ENCODE measurements around the gene CMTM8.

The CMTM8 gene

DNA sequence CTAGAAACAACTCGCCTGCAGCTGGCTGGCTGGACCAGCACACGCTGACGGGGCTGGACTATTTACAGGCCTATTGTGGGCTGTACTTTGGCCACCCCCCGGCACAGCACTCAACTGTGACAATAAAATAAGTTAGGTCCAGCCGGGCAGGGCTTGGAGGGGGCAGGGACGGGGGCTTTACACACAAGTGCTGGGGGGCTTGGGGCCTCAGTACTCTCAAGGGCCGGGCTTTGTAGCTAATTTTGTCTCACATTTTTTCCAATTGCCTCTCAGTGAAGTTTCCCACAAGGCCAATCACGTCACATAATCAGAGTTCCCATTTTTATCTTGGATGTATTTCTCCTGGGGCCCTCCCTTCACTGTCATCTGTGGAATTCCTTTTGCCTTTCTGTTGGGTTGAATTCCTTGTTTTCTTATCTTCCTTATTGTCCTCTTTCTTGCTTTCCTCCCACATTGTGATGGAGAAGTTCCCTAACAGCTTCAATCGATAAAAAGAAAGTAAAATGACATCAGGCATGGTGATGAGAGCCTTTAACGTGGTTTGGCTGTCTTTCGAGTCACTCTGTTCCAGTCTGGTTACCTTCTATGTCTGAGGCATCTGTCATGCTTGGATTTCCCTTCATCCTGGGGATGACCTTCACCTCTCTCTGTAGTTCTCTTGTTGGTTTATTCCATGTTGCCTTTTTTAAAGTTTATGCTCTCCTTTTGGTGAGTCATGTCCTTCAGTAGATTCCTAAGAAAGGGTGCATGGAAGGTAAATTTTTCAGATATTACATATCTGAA is 109.1 kb downstream of the CMTM8 start:
- Histone ChIP-seq H3K27ac (ENCODE audit: insufficient read depth, low read length, poor library complexity, severe bottlenecking) (no peak overlapping the region), H3K36me3 (ENCODE audit: control insufficient read depth, insufficient read depth, low read length) (no peaks in the 10 kb centered on the region)
- DNase-seq, result no peak

DNA sequence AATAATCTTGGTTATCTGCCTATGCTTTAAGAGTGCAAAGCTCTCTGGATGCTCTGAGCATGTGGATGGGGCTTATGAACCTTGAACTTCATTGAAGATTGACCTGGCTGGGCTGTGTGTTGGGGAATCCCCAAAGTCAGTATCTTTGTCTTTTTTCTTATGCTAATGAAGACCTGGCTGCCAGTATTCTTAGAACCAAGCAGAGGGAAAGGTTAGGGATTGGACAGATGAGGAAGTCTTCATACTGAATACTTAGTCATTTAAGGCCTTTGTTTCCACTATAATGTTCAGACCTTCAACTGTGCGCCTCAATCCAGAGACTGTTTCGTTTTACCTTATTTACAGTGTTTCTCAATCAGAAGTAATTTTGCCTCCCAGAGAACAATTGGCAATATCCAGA is 110.7 kb downstream of the CMTM8 start:
- no peaks in the 10 kb centered on the region for H3K36me3 ChIP-seq (ENCODE audit: control insufficient read depth, insufficient read depth, low read length)
- H3K27me3 ChIP-seq (replicated peaks; ENCODE audit: control insufficient read depth, insufficient read depth, low read length, poor library complexity, severe bottlenecking), result no peaks in the 10 kb centered on the region
- H3K27ac ChIP-seq (ENCODE audit: insufficient read depth, low read length, poor library complexity, severe bottlenecking), result no peak overlapping the region
- no peaks in the 10 kb centered on the region for H3K4me1 ChIP-seq (ENCODE audit: control insufficient read depth, insufficient read depth, low read length, poor library complexity, severe bottlenecking)
- no peaks in the 10 kb centered on the region for H3K9me3 ChIP-seq (ENCODE audit: control insufficient read depth, low read length)
- no peak overlapping the region for H3K4me3 ChIP-seq (ENCODE audit: insufficient read depth, low read depth, low read length, poor library complexity, severe bottlenecking)
- DNase-seq, result no peak

More for the DNA sequence above, 109.1 kb downstream of the CMTM8 start:
- Histone ChIP-seq H3K9me3 (ENCODE audit: control insufficient read depth, low read length) (no peaks in the 10 kb centered on the region), H3K27me3 (replicated peaks; ENCODE audit: control insufficient read depth, insufficient read depth, low read length, poor library complexity, severe bottlenecking) (no peaks in the 10 kb centered on the region), H3K4me1 (ENCODE audit: control insufficient read depth, insufficient read depth, low read length, poor library complexity, severe bottlenecking) (no peaks in the 10 kb centered on the region), H3K4me3 (ENCODE audit: insufficient read depth, low read depth, low read length, poor library complexity, severe bottlenecking) (no peak overlapping the region)

DNA sequence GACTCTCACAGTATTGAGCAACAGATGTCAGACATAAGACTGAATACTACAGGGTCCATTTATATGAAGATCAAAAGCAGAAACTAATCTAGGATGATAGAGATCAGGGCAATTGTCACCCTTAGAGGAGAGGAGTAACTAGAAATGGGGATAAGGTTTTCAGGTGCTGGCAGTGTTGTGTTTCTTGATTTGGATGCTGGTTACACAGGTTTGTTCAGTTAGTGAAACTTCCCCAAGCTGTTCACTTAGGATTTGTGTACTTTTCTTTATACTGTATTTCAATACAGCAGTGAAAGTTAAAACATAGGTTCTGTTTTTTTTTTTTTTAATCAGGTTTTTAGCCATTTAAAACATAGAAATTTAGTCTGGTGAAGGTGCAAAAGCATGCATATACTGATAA is 114.1 kb downstream of the CMTM8 start:
- DNase-seq, result no peak
- no peaks in the 10 kb centered on the region for H3K4me1 ChIP-seq (ENCODE audit: control insufficient read depth, insufficient read depth, low read length, poor library complexity, severe bottlenecking)
- no peaks in the 10 kb centered on the region for H3K27me3 ChIP-seq (replicated peaks; ENCODE audit: control insufficient read depth, insufficient read depth, low read length, poor library complexity, severe bottlenecking)
- no peak overlapping the region for H3K4me3 ChIP-seq (ENCODE audit: insufficient read depth, low read depth, low read length, poor library complexity, severe bottlenecking)
- H3K36me3 ChIP-seq (ENCODE audit: control insufficient read depth, insufficient read depth, low read length), result peaks cover 4% of the 10 kb centered on the region
- H3K9me3 ChIP-seq (ENCODE audit: control insufficient read depth, low read length), result no peaks in the 10 kb centered on the region
- no peak overlapping the region for H3K27ac ChIP-seq (ENCODE audit: insufficient read depth, low read length, poor library complexity, severe bottlenecking)

DNA sequence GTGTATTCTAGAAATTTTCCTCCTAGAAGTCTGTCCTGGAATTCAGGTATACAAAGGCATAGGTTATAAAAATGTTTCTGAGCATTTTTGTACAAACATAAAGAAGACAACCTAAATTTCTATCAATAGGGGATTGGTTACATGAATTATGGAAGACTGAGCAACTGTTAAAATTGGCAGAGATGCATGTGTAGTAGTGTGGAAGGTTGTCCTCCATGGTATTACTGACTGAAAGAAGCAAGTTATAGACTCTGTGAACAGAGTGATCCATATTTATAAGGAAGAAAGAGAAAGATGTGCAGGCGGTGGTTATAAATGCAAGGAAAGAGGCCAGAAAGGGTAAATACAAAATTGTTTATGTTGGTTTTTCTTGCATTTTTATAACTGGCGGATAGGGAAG is 114.9 kb downstream of the CMTM8 start:
- no peak for DNase-seq
- H3K27ac ChIP-seq (ENCODE audit: insufficient read depth, low read length, poor library complexity, severe bottlenecking), result no peak overlapping the region
- H3K36me3 ChIP-seq (ENCODE audit: control insufficient read depth, insufficient read depth, low read length), result peaks cover 4% of the 10 kb centered on the region
- no peaks in the 10 kb centered on the region for H3K4me1 ChIP-seq (ENCODE audit: control insufficient read depth, insufficient read depth, low read length, poor library complexity, severe bottlenecking)
- no peak overlapping the region for H3K4me3 ChIP-seq (ENCODE audit: insufficient read depth, low read depth, low read length, poor library complexity, severe bottlenecking)
- no peaks in the 10 kb centered on the region for H3K27me3 ChIP-seq (replicated peaks; ENCODE audit: control insufficient read depth, insufficient read depth, low read length, poor library complexity, severe bottlenecking)
- H3K9me3 ChIP-seq (ENCODE audit: control insufficient read depth, low read length), result no peaks in the 10 kb centered on the region

DNA sequence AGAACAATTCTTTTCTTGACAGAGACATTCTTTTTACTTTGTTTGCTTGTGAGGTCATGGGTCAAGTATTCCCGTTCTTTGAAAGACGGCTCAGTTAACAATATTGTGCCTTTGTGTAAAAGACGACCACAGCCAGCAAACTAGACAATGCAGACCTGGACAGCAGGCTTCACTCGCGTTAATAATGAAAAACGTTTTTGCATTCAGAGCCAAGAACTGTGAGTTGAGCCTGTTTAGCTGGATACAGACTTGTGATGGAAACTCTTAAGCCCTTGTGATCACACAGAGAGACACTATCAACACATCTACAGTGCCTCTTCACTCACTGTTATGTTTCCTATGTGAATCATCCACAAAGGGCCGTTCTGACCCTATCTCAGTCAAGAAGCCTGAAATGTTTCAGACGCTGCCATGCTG is 115.9 kb downstream of the CMTM8 start:
- Histone ChIP-seq H3K27ac (ENCODE audit: insufficient read depth, low read length, poor library complexity, severe bottlenecking) (no peak overlapping the region), H3K4me1 (ENCODE audit: control insufficient read depth, insufficient read depth, low read length, poor library complexity, severe bottlenecking) (no peaks in the 10 kb centered on the region), H3K27me3 (replicated peaks; ENCODE audit: control insufficient read depth, insufficient read depth, low read length, poor library complexity, severe bottlenecking) (no peaks in the 10 kb centered on the region), H3K9me3 (ENCODE audit: control insufficient read depth, low read length) (no peaks in the 10 kb centered on the region), H3K4me3 (ENCODE audit: insufficient read depth, low read depth, low read length, poor library complexity, severe bottlenecking) (no peak overlapping the region), H3K36me3 (ENCODE audit: control insufficient read depth, insufficient read depth, low read length) (peaks cover 10% of the 10 kb centered on the region)
- DNase-seq, result no peak

DNA sequence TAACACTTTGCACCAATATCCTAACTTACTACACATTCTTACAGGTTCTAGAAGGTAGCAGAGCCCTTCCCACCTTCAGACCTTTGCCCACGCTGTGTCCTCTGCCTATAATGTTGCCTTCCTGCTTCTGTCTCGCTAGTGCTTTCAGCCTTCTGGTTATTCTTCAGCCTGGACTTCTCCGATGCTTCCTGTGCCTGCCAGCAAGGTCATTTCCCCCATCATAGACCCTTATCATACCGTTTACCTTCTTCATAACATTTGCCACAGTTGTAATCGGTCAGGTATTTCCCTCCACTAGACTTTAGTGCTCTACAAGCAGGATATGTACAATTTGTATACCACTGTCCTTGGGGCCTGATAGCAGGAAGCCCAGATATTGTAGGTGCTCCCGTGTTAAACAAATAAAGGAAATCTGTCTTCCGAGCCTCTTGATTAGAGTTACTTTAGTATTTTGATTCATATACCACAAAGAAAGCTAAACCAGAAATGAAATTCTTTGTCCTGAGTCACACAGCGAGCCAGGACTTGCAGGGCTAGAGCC is 117.3 kb downstream of the CMTM8 start:
- H3K36me3 ChIP-seq (ENCODE audit: control insufficient read depth, insufficient read depth, low read length), result peaks cover 10% of the 10 kb centered on the region
- DNase-seq, result no peak
- no peak overlapping the region for H3K27ac ChIP-seq (ENCODE audit: insufficient read depth, low read length, poor library complexity, severe bottlenecking)
- no peak overlapping the region for H3K4me3 ChIP-seq (ENCODE audit: insufficient read depth, low read depth, low read length, poor library complexity, severe bottlenecking)
- no peaks in the 10 kb centered on the region for H3K27me3 ChIP-seq (replicated peaks; ENCODE audit: control insufficient read depth, insufficient read depth, low read length, poor library complexity, severe bottlenecking)
- no peaks in the 10 kb centered on the region for H3K4me1 ChIP-seq (ENCODE audit: control insufficient read depth, insufficient read depth, low read length, poor library complexity, severe bottlenecking)
- H3K9me3 ChIP-seq (ENCODE audit: control insufficient read depth, low read length), result no peaks in the 10 kb centered on the region

DNA sequence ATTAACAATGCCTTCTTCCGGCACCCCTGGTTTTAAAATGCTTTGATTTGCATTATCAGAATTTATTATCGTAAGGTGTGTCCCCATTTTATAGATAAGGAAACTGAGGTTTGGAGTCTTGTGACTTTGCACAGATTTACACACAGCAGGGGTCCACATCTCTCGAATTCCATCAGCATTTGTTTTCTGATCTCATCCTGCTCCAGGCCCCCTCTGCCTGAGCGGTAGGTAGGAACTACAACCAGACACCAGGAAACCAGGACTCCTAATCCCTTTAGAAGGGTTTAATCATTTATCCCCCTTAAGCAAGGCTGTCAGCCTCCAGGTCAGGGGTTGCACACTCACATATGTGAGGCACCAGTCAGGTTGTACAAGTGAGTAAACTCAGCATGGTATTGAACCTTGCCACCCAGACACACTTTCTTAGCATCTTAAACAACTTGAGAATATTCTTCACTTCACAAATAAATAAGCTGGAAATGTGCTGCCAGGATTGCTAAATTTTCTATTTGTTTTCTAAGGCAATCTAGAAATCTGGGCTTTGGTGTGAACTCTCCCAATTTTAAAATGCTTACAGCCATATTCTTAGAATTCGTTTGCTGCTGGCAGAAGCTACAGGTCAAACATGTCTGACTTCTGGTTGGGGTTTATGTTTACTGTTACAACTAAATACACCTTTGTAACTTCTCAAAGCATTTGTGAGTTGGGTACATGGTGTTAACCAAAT is 121.4 kb downstream of the CMTM8 start:
- Histone ChIP-seq H3K27me3 (replicated peaks; ENCODE audit: control insufficient read depth, insufficient read depth, low read length, poor library complexity, severe bottlenecking) (no peaks in the 10 kb centered on the region), H3K4me3 (ENCODE audit: insufficient read depth, low read depth, low read length, poor library complexity, severe bottlenecking) (no peak overlapping the region), H3K27ac (ENCODE audit: insufficient read depth, low read length, poor library complexity, severe bottlenecking) (no peak overlapping the region), H3K9me3 (ENCODE audit: control insufficient read depth, low read length) (no peaks in the 10 kb centered on the region), H3K4me1 (ENCODE audit: control insufficient read depth, insufficient read depth, low read length, poor library complexity, severe bottlenecking) (no peaks in the 10 kb centered on the region), H3K36me3 (ENCODE audit: control insufficient read depth, insufficient read depth, low read length) (peaks cover 10% of the 10 kb centered on the region)
- DNase-seq, result no peak

DNA sequence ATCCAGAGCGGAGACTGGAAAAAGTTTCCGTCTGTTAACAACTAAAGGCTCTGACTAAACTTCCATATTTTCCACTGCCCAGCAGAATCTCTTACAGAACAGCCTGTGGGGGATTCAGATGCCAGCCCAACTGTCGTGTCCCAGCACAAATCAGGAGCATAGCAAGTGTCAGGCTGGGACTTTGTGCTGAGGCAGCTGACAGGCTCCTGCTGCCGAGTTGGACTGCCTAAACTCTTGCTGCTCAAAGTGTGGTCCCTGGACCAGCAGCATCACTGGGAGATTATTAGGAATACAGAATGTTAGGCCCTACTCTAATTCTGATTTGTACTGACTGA is 122.0 kb downstream of the CMTM8 start:
- Histone ChIP-seq H3K27ac (ENCODE audit: insufficient read depth, low read length, poor library complexity, severe bottlenecking) (no peak overlapping the region), H3K27me3 (replicated peaks; ENCODE audit: control insufficient read depth, insufficient read depth, low read length, poor library complexity, severe bottlenecking) (no peaks in the 10 kb centered on the region), H3K36me3 (ENCODE audit: control insufficient read depth, insufficient read depth, low read length) (peaks cover 10% of the 10 kb centered on the region), H3K4me1 (ENCODE audit: control insufficient read depth, insufficient read depth, low read length, poor library complexity, severe bottlenecking) (no peaks in the 10 kb centered on the region), H3K4me3 (ENCODE audit: insufficient read depth, low read depth, low read length, poor library complexity, severe bottlenecking) (no peak overlapping the region), H3K9me3 (ENCODE audit: control insufficient read depth, low read length) (no peaks in the 10 kb centered on the region)
- DNase-seq, result no peak

DNA sequence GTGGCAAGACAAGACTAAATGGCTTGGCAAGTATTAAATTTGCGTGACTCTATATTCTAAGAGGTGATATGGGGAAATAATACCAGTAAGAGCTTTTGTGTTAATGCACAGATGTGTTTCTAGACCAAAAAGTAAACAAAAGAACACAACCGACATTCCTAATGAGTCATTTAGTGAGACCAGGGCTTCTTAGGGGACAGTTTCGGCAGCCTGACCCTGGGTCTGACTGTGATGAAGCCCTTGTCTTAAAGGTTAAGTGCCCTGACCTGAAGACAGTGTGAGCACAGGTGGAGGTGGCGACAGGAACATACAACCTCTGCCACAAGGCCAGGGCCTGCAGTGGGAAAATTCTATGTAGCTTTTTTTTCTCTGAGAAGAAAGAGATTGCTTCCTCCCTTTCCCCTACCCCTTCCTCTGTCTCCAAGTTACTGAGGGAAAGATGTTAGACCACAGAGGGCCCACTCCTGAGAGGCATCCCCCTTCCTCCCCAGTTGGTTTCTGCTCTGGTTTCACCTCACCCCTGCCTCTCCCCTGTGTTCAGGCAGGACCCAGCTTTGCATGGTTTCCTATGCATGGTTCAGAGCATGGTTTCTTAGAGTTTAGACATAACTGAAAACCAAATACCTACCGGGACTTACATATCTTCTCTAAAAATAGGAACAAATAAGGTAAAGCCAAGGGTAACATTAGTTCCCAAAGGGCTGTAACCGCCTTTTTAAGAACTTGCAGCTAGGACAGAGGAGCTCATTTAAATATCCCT is 128.3 kb downstream of the CMTM8 start:
- Histone ChIP-seq H3K4me3 (ENCODE audit: insufficient read depth, low read depth, low read length, poor library complexity, severe bottlenecking) (no peak overlapping the region), H3K27ac (ENCODE audit: insufficient read depth, low read length, poor library complexity, severe bottlenecking) (no peak overlapping the region), H3K27me3 (replicated peaks; ENCODE audit: control insufficient read depth, insufficient read depth, low read length, poor library complexity, severe bottlenecking) (no peaks in the 10 kb centered on the region), H3K36me3 (ENCODE audit: control insufficient read depth, insufficient read depth, low read length) (no peaks in the 10 kb centered on the region), H3K9me3 (ENCODE audit: control insufficient read depth, low read length) (no peaks in the 10 kb centered on the region), H3K4me1 (ENCODE audit: control insufficient read depth, insufficient read depth, low read length, poor library complexity, severe bottlenecking) (peaks cover 3% of the 10 kb centered on the region)
- DNase-seq, result no peak

DNA sequence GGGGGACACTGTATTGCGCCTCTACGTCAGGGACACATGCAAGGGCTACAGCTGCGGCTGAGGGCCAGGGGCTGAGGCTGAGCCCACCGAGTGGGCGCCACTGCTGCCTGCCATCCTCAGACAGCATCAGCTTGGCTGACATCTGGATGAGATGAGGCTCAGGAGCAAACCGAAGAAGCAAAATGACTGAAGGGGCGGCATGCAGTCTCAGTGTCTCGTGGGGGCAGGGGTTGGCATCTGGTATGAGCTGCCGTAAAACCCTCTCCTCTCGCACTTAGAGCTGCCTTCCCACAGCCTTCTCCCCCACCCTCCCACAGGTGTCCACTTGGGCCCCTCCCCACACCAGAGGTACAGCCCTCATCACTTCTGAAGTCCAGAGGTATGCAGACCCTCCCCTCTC is 129.0 kb downstream of the CMTM8 start:
- no peak overlapping the region for H3K4me3 ChIP-seq (ENCODE audit: insufficient read depth, low read depth, low read length, poor library complexity, severe bottlenecking)

More for the DNA sequence above, 129.0 kb downstream of the CMTM8 start:
- DNase-seq, result no peak
- Histone ChIP-seq H3K4me1 (ENCODE audit: control insufficient read depth, insufficient read depth, low read length, poor library complexity, severe bottlenecking) (peaks cover 3% of the 10 kb centered on the region), H3K9me3 (ENCODE audit: control insufficient read depth, low read length) (no peaks in the 10 kb centered on the region), H3K27me3 (replicated peaks; ENCODE audit: control insufficient read depth, insufficient read depth, low read length, poor library complexity, severe bottlenecking) (no peaks in the 10 kb centered on the region), H3K36me3 (ENCODE audit: control insufficient read depth, insufficient read depth, low read length) (no peaks in the 10 kb centered on the region), H3K27ac (ENCODE audit: insufficient read depth, low read length, poor library complexity, severe bottlenecking) (no peak overlapping the region)

All from effector memory CD4-positive, alpha-beta T cell (primary cell).